K562 (cell line): Measurements from ENCODE around the gene ZDHHC8. TPM values are rescaled to one million over a fixed set of nuclear protein-coding genes. Genes with fewer than 3 reads are reported as not detected.
A peak's percentile ranks its signal among the peaks of the same experiment; 100 is the strongest.

Experiments
- BRCA1 ChIP-seq, 2 experiments: fragments of 450-650 bp in 1 of 2; sonication (generic) in 1 of 2; formaldehyde crosslinking in 1 of 2; IDR thresholded peaks; 2 replicates each; pipeline versions ENCODE4 v1.5.0 to v1.6.1; 2017 to 2020; ENCODE audit warnings: mild to moderate bottlenecking in 1 of 2, missing genetic modification reagents in 1 of 2
- BRF1 ChIP-seq: IDR thresholded peaks from 3 replicates; pipeline ENCODE4 v1.6.1; 2011; ENCODE audit warnings: borderline replicate concordance, mild to moderate bottlenecking; ENCODE audit not compliant: insufficient read length; ENCODE audit errors: extremely low read depth
- CBX8 ChIP-seq: fragments of 200-600 bp; sonication (generic); IDR thresholded peaks from 2 replicates; pipeline ENCODE4 v1.6.1; 2012; ENCODE audit warnings: borderline replicate concordance, mixed run types, low read depth, mild to moderate bottlenecking, moderate library complexity, mixed read lengths, low read length, control low read depth, inconsistent platforms; ENCODE audit not compliant: poor library complexity, severe bottlenecking; ENCODE audit errors: extremely low read depth
- YY1 ChIP-seq, 3 experiments: IDR thresholded peaks; 2 replicates each; pipeline ENCODE4 v1.6.1; 2011; ENCODE audit warnings: low read length in 2 of 3, mild to moderate bottlenecking in 2 of 3, moderate library complexity in 2 of 3, borderline replicate concordance in 1 of 3, control low read depth in 1 of 3, low read depth in 1 of 3; ENCODE audit not compliant: insufficient read depth in 3 of 3, insufficient replicate concordance in 2 of 3, control insufficient read depth in 1 of 3, insufficient read length in 1 of 3; ENCODE audit errors: extremely low read depth in 1 of 3
- ZBTB40 ChIP-seq, 2 experiments: fragments of 450-650 bp in 1 of 2; sonication (generic) in 1 of 2; formaldehyde crosslinking in 1 of 2; IDR thresholded peaks; 2 replicates each; pipeline versions ENCODE4 v1.7.1 to v1.9.0; 2016 to 2022; ENCODE audit warnings: inconsistent platforms in 1 of 2, mild to moderate bottlenecking in 1 of 2, missing genetic modification reagents in 1 of 2
- ZNF76 ChIP-seq: fragments of 250-450 bp; sonication (Bioruptor Pico); IDR thresholded peaks from 2 replicates; pipeline ENCODE4 v1.4.0; 2020; ENCODE audit warnings: mild to moderate bottlenecking, moderate library complexity, borderline replicate concordance
- polyA plus RNA-seq, 8 experiments: library from polyadenylated mRNA; depleted of rRNA in 4 of 8; stranded (reverse) in 5 of 8; unstranded in 3 of 8; fragments of >200 nt; fragmentation: Nextera tagmentation in 2 of 8; fragmentation: Illumina TruSeq in 1 of 8; extraction: Ambion mirVana in 2 of 8; extraction: Trizol in 1 of 8; gene quantifications; 2 replicates each; pipeline versions ENCODE4 v1.2.1 to v1.2.3, GENCODE V29; 2011 to 2014; ENCODE audit warnings: inconsistent platforms in 1 of 8, missing spikeins in 1 of 8
- total RNA-seq, 7 experiments: library from RNA; depleted of rRNA in 6 of 7; stranded (reverse); fragments of >200 nt in 6 of 7; fragmentation: Illumina TruSeq in 2 of 7; extraction: Trizol in 2 of 7; gene quantifications; 2 replicates each; pipeline versions ENCODE4 v1.2.1 to v1.2.3, GENCODE V29; 2011 to 2021; ENCODE audit warnings: low replicate concordance in 1 of 7

ZDHHC8 gene
- total and polyA plus RNA-seq, 9 of the 15 experiments (the other 6 are each of a cell fraction or from before 2014, with no cell fraction given) = 0.04 to 109 (median 16.4) TPM

GRCh38 chr22:20142711-20143621 lies 11.4 kb downstream of the ZDHHC8 start (continued):
- TF ChIP-seq ZNF76 (CRISPR knock-in tag) = no peak
- no peak for TF ChIP-seq ZBTB40 (IDR thresholded peaks at IDR 0.05)
- TF ChIP-seq ZBTB40 (CRISPR knock-in tag; IDR thresholded peaks at IDR 0.05) = 0 out of 2 replicates have a peak, but pooled peaks have one; percentile 6
- no peak for TF ChIP-seq BRF1
- TF ChIP-seq YY1 (IDR thresholded peaks at IDR 0.05; ENCODE audit: borderline replicate concordance in 1 of 3, control insufficient read depth in 1 of 3, extremely low read depth in 1 of 3, insufficient read depth in 3 of 3, insufficient read length in 1 of 3, insufficient replicate concordance in 2 of 3, low read depth in 1 of 3, low read length in 2 of 3) = peak in 1 of 3 experiments; percentile 18
- no peak for TF ChIP-seq CBX8
- no peak for TF ChIP-seq BRCA1 (IDR thresholded peaks at IDR 0.05)
- TF ChIP-seq BRCA1 (CRISPR knock-in tag; IDR thresholded peaks at IDR 0.05) = peak; percentile 84; the same call in 1 of the 2 replicates
